ENCODE data around the gene GPC5.

- TF ChIP-seq CTCF (IDR thresholded peaks at IDR 0.05) (no peak), POLR2A (IDR thresholded peaks at IDR 0.05) (no peak)
Observed at GRCh38 chr13:91907398-91907797, 509.0 kb downstream of the GPC5 start.

Measured in uterus (tissue), 2 donors.